ENCODE measurements around the gene COIL. TPM values are rescaled to one million over a fixed set of nuclear protein-coding genes. Genes with fewer than 3 reads are reported as not detected.

The COIL gene
- total RNA-seq, 1 experiment from 2014 or later = 31.2 TPM

GRCh38 chr17:56992364-56992763 is 31.5 kb upstream of the COIL start:
- intact Hi-C loops (cut with micrococcal nuclease) = no loop called here
- DNase-seq (ENCODE audit: low read depth, low spot score) = no peak
- H3K79me2 ChIP-seq (ENCODE audit: insufficient read depth, low read length) = no peaks in the 10 kb centered on the region
- no peak overlapping the region for H3K4me2 ChIP-seq (ENCODE audit: low read length)
- H4K20me1 ChIP-seq (ENCODE audit: insufficient read depth) = no peaks in the 10 kb centered on the region
- no peak for ATAC-seq
- H3K9me3 ChIP-seq (ENCODE audit: control insufficient read depth in 1 of 2, insufficient read depth in 1 of 2, low read depth in 1 of 2, low read length in 2 of 2) = no peaks in the 10 kb centered on the region
- ChIA-PET POLR2A (interaction anchor here (1.4 kb wide), 1 partner anchor 15 kb away, joined by 3 read pairs; the partner anchor contains the start of gene SCPEP1), RAD21 (ENCODE audit: low non-redundant PET in 1 of 2, low total read pairs in 2 of 2, uncharacterized antibody in 2 of 2, unreplicated experiment in 2 of 2) (no interaction called here), CTCF (no interaction called here)
- peaks cover 0 to 3% of the 10 kb centered on the region in 2 experiments; a peak in 1 of 4 replicates for H3K36me3 ChIP-seq (ENCODE audit: control insufficient read depth in 1 of 2, insufficient read depth in 2 of 2, low read length in 2 of 2)
- TF ChIP-seq CEBPB (IDR thresholded peaks at IDR 0.05; ENCODE audit: low read depth) = no peak
- no peak for TF ChIP-seq SIN3A (IDR thresholded peaks at IDR 0.05; ENCODE audit: low read depth)
- TF ChIP-seq EGR1 (IDR thresholded peaks at IDR 0.05; ENCODE audit: low read depth) = no peak
- no peak for TF ChIP-seq CBX3 (IDR thresholded peaks at IDR 0.05; ENCODE audit: low read depth)
- no peak for TF ChIP-seq TCF7L2 (IDR thresholded peaks at IDR 0.05; ENCODE audit: borderline replicate concordance, extremely low read depth, insufficient read depth, insufficient read length)
- TF ChIP-seq RAD21 (IDR thresholded peaks at IDR 0.05; ENCODE audit: low read depth) = no peak
- TF ChIP-seq EZH2 (IDR thresholded peaks at IDR 0.05) = no peak
- TF ChIP-seq EZH2phosphoT487 (IDR thresholded peaks at IDR 0.05; ENCODE audit: borderline replicate concordance) = no peak
- TF ChIP-seq YY1 (IDR thresholded peaks at IDR 0.05; ENCODE audit: extremely low read depth, insufficient replicate concordance, low read depth, low read length) = no peak
- no peak for TF ChIP-seq CTCF (IDR thresholded peaks at IDR 0.05 in 2 of 3, conservative IDR thresholded peaks at IDR 0.05 in 1 of 3; ENCODE audit: borderline replicate concordance in 1 of 3, insufficient read depth in 1 of 3, low read depth in 2 of 3, low read length in 2 of 3)
- no peak for TF ChIP-seq ATF3 (IDR thresholded peaks at IDR 0.05)
- no peak for TF ChIP-seq ELF1 (IDR thresholded peaks at IDR 0.05; ENCODE audit: borderline replicate concordance, low read depth)
- TF ChIP-seq REST (IDR thresholded peaks at IDR 0.05; ENCODE audit: low read depth) = no peak
- TF ChIP-seq ZFX (IDR thresholded peaks at IDR 0.05) = no peak
- TF ChIP-seq POLR2A (IDR thresholded peaks at IDR 0.05; ENCODE audit: borderline replicate concordance, extremely low read depth, insufficient read depth, insufficient read length) = no peak
- H2AFZ ChIP-seq (ENCODE audit: low read depth, low read length, poor library complexity, severe bottlenecking) = no peak overlapping the region
- no peak overlapping the region for H3K9ac ChIP-seq (ENCODE audit: low read length)
- no peaks in the 10 kb centered on the region for H3K4me1 ChIP-seq (ENCODE audit: control insufficient read depth in 1 of 2, insufficient read depth in 2 of 2, low read length in 2 of 2)
- no peak overlapping the region for H3K27ac ChIP-seq (ENCODE audit: low read depth, low read length)
- H3K4me3 ChIP-seq (replicated peaks in 1 of 2; ENCODE audit: low read depth in 1 of 2, low read length in 2 of 2) = no peak overlapping the region
- no TSS peak for BruUV-seq (replicated peaks)
- H3K27me3 ChIP-seq (ENCODE audit: insufficient read depth, low read length) = no peaks in the 10 kb centered on the region
- H3K9me2 ChIP-seq (ENCODE audit: insufficient read depth) = no peaks in the 10 kb centered on the region
